ENCODE measurements around the gene IL20RA.
A peak's percentile ranks its signal among the peaks of the same experiment; 100 is the strongest.
"Not testable (repeated sequence)": the region's sequence is repeated elsewhere in the genome, so short reads cannot be mapped to it uniquely, and the experiment has no call there.

Gene IL20RA

DNA sequence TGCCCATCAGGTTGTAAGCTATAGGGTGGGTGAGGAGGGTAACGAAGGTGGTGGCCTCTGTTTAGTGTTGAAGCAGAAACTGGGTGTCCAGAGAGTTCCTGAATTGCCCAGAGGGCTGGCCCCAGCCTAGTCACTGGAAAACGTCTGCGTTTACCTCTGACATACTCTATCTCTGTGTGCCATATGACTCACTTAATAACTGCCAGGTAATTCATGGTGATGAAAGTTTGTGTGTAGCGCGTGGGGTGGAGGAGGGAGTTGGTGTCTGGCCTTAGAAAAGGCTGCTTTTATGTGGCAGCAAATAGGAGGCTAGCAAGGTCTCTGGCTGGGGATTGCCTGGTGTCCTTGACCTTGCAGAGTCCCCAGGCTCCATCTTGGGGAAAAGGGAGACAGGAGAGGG is 75.3 kb downstream of the IL20RA start:
- DNase-seq, result peak; percentile 41

- no peak for DNase-seq
These were observed 75.9 kb downstream of the IL20RA start for GRCh38 chr6:136968837-136969236.

DNA sequence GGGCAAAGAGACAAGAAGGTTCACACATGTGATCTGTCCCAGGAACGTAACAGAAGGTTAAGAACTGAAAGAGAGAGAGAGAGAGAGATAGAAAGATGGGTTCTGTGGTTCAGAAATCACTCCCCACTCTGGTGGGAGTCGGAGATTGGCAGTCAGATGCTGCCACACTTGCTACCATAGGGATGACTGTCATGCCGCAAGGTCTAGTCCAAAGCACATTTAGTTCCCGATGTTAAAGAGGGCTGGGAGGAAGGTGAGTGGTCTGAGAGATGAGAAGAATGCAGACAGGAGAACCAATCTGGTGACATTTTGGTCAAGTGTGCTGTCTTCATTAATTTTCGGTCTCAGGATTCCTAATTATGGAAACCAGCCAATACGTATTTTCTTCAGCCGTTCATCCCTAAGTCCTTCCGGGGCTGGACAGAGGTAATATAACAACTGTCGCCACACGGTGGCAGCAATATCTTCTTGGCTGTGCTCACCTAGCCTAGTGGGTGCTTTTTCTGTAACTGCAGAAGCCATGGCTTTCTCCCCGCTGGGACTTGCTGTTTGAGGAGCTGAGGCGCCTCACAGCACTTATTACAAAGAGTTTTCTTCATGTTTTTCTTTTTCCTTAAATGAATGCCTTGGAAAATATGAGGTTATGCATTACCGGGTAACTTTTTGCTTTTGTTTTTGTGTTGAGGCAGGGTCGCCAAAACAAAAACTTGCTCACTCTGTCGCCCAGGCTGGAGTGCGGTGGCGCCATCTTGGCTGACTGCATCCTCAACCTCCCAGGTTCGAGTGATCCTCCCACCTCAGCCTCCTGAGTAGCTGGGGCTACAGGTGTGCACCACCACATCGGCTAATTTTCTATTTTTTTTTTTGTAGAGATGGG is 76.7 kb downstream of the IL20RA start:
- peak; percentile 90 for DNase-seq

GRCh38 chr6:136964398-136964797 is 80.4 kb downstream of the IL20RA start:
- DNase-seq, result no peak

DNA sequence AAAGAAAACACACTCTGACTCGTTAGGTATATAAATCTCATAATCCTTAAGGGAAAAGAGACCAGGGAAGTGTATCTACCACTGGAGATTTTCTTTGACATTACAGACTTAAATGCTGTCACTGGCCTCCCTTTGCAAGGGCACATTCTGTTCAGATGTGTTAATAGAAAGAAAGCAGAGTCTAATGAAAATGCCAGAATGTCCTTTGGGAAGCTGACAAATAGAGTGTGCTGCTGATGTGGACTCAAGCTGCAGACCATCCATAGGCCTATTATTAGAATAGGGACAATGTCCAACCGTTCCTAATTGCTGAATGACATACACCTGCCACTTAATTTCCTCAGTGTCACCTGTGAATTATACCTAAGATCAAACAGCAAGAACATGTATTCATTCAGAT is 81.5 kb downstream of the IL20RA start:
- DNase-seq, result peak; percentile 20

DNA sequence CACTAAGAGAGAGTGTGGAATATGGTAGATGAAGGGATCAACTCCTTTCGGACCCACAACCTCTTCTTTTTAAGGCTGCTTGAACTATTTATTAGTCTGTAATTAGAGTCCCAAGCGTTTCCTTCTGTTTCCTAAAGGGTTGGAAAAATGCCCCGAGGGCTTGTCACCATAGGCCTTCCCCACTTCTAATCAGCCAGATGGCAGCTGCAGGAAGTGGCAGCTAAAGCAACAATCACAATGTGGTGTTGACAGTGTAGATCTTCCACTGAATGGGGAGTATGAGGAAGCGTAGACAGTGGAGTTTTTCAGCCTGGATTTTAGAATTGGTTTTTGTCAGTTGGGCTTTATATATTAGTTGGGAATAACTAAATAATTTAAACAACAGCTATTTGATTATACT is 82.1 kb downstream of the IL20RA start:
- DNase-seq, result peak; percentile 92

DNA sequence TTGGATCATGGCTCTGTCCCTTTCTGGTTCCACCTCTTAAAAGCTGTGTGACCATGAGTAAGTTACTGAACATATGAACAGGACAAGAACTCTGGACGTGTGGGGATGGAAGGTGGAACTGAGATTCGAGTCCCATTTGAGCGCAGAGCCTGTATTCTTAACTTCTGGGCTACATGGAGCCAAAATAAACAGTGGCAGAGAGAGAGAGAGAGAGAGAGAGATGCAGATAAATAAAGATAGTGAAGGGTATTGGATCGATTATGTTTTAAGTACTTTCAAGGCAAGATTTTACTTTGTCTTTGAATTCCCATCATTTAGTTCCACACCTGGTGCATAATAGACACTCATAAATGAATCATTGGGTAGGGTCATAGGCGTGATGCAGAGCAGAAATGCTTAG is 82.9 kb downstream of the IL20RA start:
- DNase-seq, result peak; percentile 40

DNA sequence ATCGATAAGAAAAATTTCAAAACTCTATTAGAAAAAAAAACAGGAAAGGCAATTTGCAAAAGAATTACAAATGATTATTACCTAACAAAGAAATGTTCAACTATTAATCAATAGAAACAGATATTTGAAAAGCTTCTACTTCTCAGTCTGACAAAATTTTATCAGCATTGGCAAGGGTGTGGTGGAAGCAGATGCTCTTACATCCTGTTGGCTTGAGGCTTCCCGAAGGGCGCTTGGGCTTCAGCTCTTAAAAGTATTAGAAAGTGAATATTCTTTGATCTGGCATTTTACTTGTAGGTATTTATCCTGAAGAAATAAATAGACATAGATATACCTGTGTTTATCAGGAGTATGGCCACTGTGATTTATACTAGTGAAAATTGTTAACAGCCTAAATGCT is 84.0 kb downstream of the IL20RA start:
- DNase-seq, result no peak

DNA sequence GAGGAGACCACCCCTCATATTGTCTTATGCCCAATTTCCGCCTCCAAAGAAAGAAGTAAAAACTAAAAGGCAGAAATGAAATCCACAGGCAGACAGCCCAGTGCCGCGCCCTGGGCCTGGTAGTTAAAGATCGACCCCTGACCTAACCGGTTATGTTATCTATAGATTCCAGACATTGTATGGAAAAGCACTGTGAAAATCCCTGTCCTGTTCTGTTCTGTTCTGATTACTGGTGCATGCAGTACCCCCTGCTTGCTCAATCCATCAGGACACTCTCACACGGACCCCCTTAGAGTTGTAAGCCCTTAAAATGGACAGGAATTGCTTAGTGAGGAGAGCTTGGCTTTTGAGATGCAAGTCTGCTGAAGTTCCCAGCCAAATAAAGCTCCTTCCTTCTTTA is 84.8 kb downstream of the IL20RA start:
- not testable (repeated sequence) for DNase-seq

GRCh38 chr6:136959471-136959891 is 85.3 kb downstream of the IL20RA start:
- DNase-seq, result peak; percentile 88

DNA sequence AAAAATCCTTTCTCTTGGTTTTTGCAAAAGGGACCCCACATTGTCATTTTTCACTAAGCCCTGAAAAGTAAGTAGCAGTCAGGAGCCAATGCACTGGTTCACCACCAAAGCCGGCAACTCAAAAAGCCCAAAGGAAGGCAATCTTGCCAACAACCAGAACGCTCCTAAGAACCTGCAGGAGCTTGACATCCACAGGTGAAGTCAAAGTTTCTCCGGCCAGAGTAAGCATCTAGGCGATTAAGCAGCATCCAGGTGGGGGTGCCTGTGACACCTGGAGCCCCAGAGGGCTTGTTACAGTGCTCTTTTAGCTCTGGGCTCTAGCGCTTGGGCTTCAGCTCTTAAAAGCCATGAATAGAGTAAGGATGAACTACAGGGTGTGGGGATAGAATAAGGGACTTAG is 86.6 kb downstream of the IL20RA start:
- DNase-seq, result no peak

- DNase-seq, result peak; percentile 56
These were observed 87.9 kb downstream of the IL20RA start for GRCh38 chr6:136956590-136957544.

GRCh38 chr6:136955123-136955522 is 89.6 kb downstream of the IL20RA start:
- DNase-seq, result no peak

DNA sequence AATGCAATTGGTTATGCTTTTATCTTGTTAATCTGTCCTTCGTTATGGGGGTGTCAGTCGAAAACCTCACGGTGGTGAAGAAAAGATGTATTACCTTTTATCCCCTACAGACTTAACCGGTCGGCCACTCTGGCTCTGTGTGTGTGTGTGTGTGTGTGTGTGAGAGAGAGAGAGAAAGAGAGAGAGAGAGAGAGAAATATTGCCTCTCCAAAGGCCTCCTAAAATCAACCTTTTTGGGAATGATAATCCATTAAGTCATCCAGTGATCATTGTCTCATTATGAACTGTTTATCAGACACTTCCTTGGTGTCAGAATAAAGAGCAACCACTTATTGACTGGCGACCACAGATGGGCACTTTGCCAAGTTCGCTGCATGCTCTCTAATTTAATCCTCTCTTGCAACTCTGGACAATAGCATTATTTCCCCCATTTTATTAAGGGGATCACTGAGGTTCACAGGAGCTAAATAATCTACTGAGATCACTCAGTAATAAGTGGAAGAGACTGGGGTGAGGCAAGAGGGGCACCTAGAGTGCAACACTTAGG is 92.0 kb downstream of the IL20RA start:
- no peak for DNase-seq

GRCh38 chr6:136950436-136951126 is 94.2 kb downstream of the IL20RA start:
- DNase-seq, result no peak

Measured in DMS53 (cell line).